Endothelial cell of umbilical vein (primary cell): ENCODE data around the gene TMEM250.

Experiments used
- EZH2 ChIP-seq: IDR thresholded peaks from 2 replicates; pipeline ENCODE4 v1.6.1; 2012; ENCODE audit warnings: borderline replicate concordance, low read depth, mild to moderate bottlenecking, moderate library complexity, low read length, inconsistent platforms; ENCODE audit not compliant: severe bottlenecking
- POLR2A ChIP-seq: IDR thresholded peaks from 2 replicates; pipeline ENCODE4 v1.6.1; 2012; ENCODE audit warnings: low read depth, mild to moderate bottlenecking, control low read depth, low read length

DNA sequence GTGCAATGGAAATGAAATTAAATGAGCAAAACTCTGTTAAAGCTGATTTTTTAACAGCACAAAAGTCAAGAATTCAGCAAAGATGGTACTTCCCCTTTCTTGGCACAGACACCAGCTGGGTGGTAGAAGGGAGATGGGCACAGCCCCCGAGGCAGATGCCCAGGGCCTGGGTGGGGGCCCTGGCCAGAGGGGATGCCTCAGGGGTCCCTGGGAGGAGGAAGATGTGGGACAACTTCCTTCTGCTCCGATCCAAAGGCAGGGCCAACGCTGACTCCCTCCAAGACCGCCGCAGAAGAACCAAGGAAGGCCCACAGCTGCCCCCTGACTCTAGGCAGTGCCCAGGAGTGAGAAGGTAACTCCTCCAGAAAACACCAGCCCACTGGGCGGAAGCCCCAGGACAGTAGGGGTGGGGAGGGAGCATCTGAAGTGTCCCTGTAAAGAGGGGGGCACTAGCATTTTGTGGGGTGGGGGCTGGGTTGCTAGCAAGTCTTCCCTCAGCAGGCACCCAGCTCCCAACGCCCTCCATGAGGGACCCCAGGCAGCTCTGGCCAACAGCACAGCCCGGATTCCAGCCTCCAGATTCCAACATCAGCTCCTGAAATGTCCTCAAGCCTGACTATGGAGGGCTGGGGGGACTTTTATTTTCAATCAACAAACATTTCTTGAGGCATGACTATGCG lies 28.5 kb downstream of the TMEM250 start:
- TF ChIP-seq POLR2A (no peak), EZH2 (no peak)
